HCT116 (cell line): Measurements from ENCODE around the gene ERLEC1. TPM values are rescaled to one million over a fixed set of nuclear protein-coding genes. Genes with fewer than 3 reads are reported as not detected.

ENCODE experiments used
- ATAC-seq: fragments of 200-7000 bp; cut with Tn5 transposase; 2 replicates; pipeline ENCODE4 v1.9.1; 2020; ENCODE audit warnings: mild to moderate bottlenecking, moderate library complexity
- BruUV-seq: library from RNA; stranded (reverse); fragments of 400-500 nt; replicated peaks from 2 replicates; lab custom pipeline; 2021; lab: Mats Ljungman, UMichigan
- CTCF ChIA-PET: fragments of 300-600 bp; sonication (Branson Sonifier 250); formaldehyde crosslinking; loops from one replicate; lab custom pipeline; 2021; ENCODE audit warnings: antibody characterized with exemption; lab: Charles Lee
- POLR2A ChIA-PET: fragments of 300-600, 350-600 bp; sonication (Branson Sonifier 250); formaldehyde crosslinking; loops from one replicate; lab custom pipeline; 2021; ENCODE audit warnings: antibody characterized with exemption; lab: Charles Lee
- RAD21 ChIA-PET, 2 experiments: fragments of 300-600 bp; sonication (Branson Sonifier 250); formaldehyde crosslinking; loops; one replicate each; lab custom pipeline; 2023; ENCODE audit warnings: low total read pairs in 2 of 2; ENCODE audit not compliant: uncharacterized antibody in 2 of 2, unreplicated experiment in 2 of 2, low non-redundant PET in 1 of 2; lab: Charles Lee
- DNase-seq: peaks from one replicate; pipeline ENCODE4 v3.0.0-alpha.2; 2010; ENCODE audit warnings: low read depth, low spot score
- H2AFZ ChIP-seq: fragments of 200-600 bp; shearing (Covaris generic), sonication (generic); 2 replicates; pipeline ENCODE4 v1.6.1; 2017; ENCODE audit warnings: low read depth, mixed run types, mixed read lengths, antibody characterized with exemption, low read length; ENCODE audit not compliant: poor library complexity, severe bottlenecking
- H3K27ac ChIP-seq: 2 replicates; pipeline ENCODE4 v1.5.1; 2012; ENCODE audit warnings: low read depth, low read length
- H3K27me3 ChIP-seq: fragments of 200-600 bp; sonication (generic); 2 replicates; pipeline ENCODE4 v1.6.1; 2016; ENCODE audit warnings: mixed run types, low read length, mixed read lengths; ENCODE audit not compliant: insufficient read depth
- H3K36me3 ChIP-seq, 2 experiments: fragments of 200-500 bp in 1 of 2; fragments of 200-600 bp in 1 of 2; sonication (Bioruptor generic) in 1 of 2; sonication (generic) in 1 of 2; 2 replicates each; pipeline versions ENCODE4 v1.5.1 to v1.6.1; 2014 to 2016; ENCODE audit warnings: low read length in 2 of 2, inconsistent platforms in 1 of 2, mixed read lengths in 1 of 2, mixed run types in 1 of 2; ENCODE audit not compliant: insufficient read depth in 2 of 2, control insufficient read depth in 1 of 2
- H3K4me1 ChIP-seq, 2 experiments: fragments of 200-600 bp in 1 of 2; sonication (generic) in 1 of 2; 2 replicates each; pipeline versions ENCODE4 v1.5.1 to v1.6.1; 2012 to 2017; ENCODE audit warnings: low read length in 2 of 2, inconsistent platforms in 1 of 2, mild to moderate bottlenecking in 1 of 2, mixed read lengths in 1 of 2, mixed run types in 1 of 2, moderate library complexity in 1 of 2; ENCODE audit not compliant: insufficient read depth in 2 of 2, control insufficient read depth in 1 of 2
- H3K4me2 ChIP-seq: fragments of 200-600 bp; sonication (generic); 2 replicates; pipeline ENCODE4 v1.6.1; 2017; ENCODE audit warnings: mixed run types, low read length, mixed read lengths
- H3K4me3 ChIP-seq, 2 experiments: fragments of 200-600 bp in 1 of 2; sonication (generic) in 1 of 2; replicated peaks in 1 of 2; 2 replicates each; pipeline ENCODE4 v1.5.1; 2011 to 2016; ENCODE audit warnings: low read length in 2 of 2, control low read depth in 1 of 2, low read depth in 1 of 2, mild to moderate bottlenecking in 1 of 2, mixed read lengths in 1 of 2, mixed run types in 1 of 2
- H3K79me2 ChIP-seq: fragments of 200-600 bp; sonication (generic); 2 replicates; pipeline ENCODE4 v1.6.1; 2017; ENCODE audit warnings: mild to moderate bottlenecking, mixed run types, low read length, moderate library complexity, mixed read lengths; ENCODE audit not compliant: insufficient read depth
- H3K9ac ChIP-seq: fragments of 200-600 bp; sonication (generic); 2 replicates; pipeline ENCODE4 v1.6.1; 2016; ENCODE audit warnings: low read length, mixed read lengths
- H3K9me2 ChIP-seq: fragments of 200-600 bp; sonication (generic), shearing (Covaris generic); 2 replicates; pipeline ENCODE4 v1.6.1; 2017; ENCODE audit warnings: mixed run types, mild to moderate bottlenecking, moderate library complexity; ENCODE audit not compliant: insufficient read depth
- H3K9me3 ChIP-seq, 2 experiments: fragments of 200-500 bp in 1 of 2; fragments of 200-600 bp in 1 of 2; sonication (Bioruptor generic) in 1 of 2; sonication (generic) in 1 of 2; 2 replicates each; pipeline ENCODE4 v1.6.1; 2014 to 2017; ENCODE audit warnings: low read length in 2 of 2, mixed read lengths in 2 of 2, inconsistent platforms in 1 of 2, low read depth in 1 of 2, mild to moderate bottlenecking in 1 of 2, mixed run types in 1 of 2, moderate library complexity in 1 of 2; ENCODE audit not compliant: control insufficient read depth in 1 of 2, insufficient read depth in 1 of 2
- H4K20me1 ChIP-seq: fragments of 200-600 bp; sonication (generic), shearing (Covaris generic); 2 replicates; pipeline ENCODE4 v1.6.1; 2017; ENCODE audit warnings: mixed run types, mild to moderate bottlenecking, moderate library complexity; ENCODE audit not compliant: insufficient read depth
- ATF3 ChIP-seq: IDR thresholded peaks from 2 replicates; pipeline ENCODE4 v1.6.1; 2012
- CBX3 ChIP-seq: IDR thresholded peaks from 2 replicates; pipeline ENCODE4 v1.6.1; 2012; ENCODE audit warnings: low read depth
- CEBPB ChIP-seq: IDR thresholded peaks from 2 replicates; pipeline ENCODE4 v1.6.1; 2012; ENCODE audit warnings: low read depth
- EGR1 ChIP-seq: IDR thresholded peaks from 2 replicates; pipeline ENCODE4 v1.6.1; 2012; ENCODE audit warnings: low read depth
- ELF1 ChIP-seq: IDR thresholded peaks from 2 replicates; pipeline ENCODE4 v1.6.1; 2012; ENCODE audit warnings: low read depth, borderline replicate concordance
- FOSL1 ChIP-seq: IDR thresholded peaks from 2 replicates; pipeline ENCODE4 v1.6.1; 2012; ENCODE audit warnings: low read depth
- MAX ChIP-seq: IDR thresholded peaks from 2 replicates; pipeline ENCODE4 v1.6.1; 2012
- POLR2A ChIP-seq: IDR thresholded peaks from 2 replicates; pipeline ENCODE4 v1.7.0; 2011; ENCODE audit warnings: borderline replicate concordance; ENCODE audit not compliant: insufficient read depth, insufficient read length; ENCODE audit errors: extremely low read depth
- POLR2AphosphoS5 ChIP-seq: IDR thresholded peaks from 2 replicates; pipeline ENCODE4 v1.6.1; 2011; ENCODE audit warnings: mild to moderate bottlenecking, low read depth, low read length, moderate library complexity
- REST ChIP-seq: IDR thresholded peaks from 2 replicates; pipeline ENCODE4 v1.6.1; 2012; ENCODE audit warnings: low read depth
- SIN3A ChIP-seq: IDR thresholded peaks from 2 replicates; pipeline ENCODE4 v1.6.1; 2012; ENCODE audit warnings: low read depth
- SP1 ChIP-seq: IDR thresholded peaks from 2 replicates; pipeline ENCODE4 v1.6.1; 2012; ENCODE audit warnings: low read depth
- TCF7L2 ChIP-seq: IDR thresholded peaks from 2 replicates; pipeline ENCODE4 v1.7.0; 2011; ENCODE audit warnings: borderline replicate concordance, inconsistent platforms; ENCODE audit not compliant: insufficient read depth, insufficient read length; ENCODE audit errors: extremely low read depth
- YY1 ChIP-seq: IDR thresholded peaks from 2 replicates; pipeline ENCODE4 v1.6.1; 2011; ENCODE audit warnings: low read length, low read depth, moderate library complexity, mild to moderate bottlenecking; ENCODE audit not compliant: insufficient replicate concordance; ENCODE audit errors: extremely low read depth
- ZBTB33 ChIP-seq: IDR thresholded peaks from 2 replicates; pipeline ENCODE4 v1.6.1; 2011; ENCODE audit warnings: mild to moderate bottlenecking, low read length, moderate library complexity; ENCODE audit not compliant: insufficient replicate concordance; ENCODE audit errors: extremely low read depth
- intact Hi-C: fragments of 100-400 bp; cut with micrococcal nuclease; formaldehyde crosslinking; loops from 2 replicates; pipeline ENCODE4 v1.10.0; 2022
- total RNA-seq: library from RNA; stranded (reverse); gene quantifications from one replicate; pipeline ENCODE4 v1.2.1, GENCODE V29; 2021; ENCODE audit not compliant: unreplicated experiment

The ERLEC1 gene
- total RNA-seq, 1 experiment from 2014 or later = 26.9 TPM

GRCh38 chr2:53865962-53866361 lies 79.1 kb downstream of the ERLEC1 start:
- Histone ChIP-seq H3K36me3 (peaks cover 12 to 17% of the 10 kb centered on the region in 2 experiments), H3K27ac (no peak overlapping the region), H4K20me1 (no peaks in the 10 kb centered on the region; the same call in 1 of the 2 replicates), H3K79me2 (no peaks in the 10 kb centered on the region), H3K4me2 (no peak overlapping the region), H3K4me1 (no peaks in the 10 kb centered on the region), H3K27me3 (no peaks in the 10 kb centered on the region)
- DNase-seq (no peak), ATAC-seq (no peak)
- BruUV-seq = no TSS peak
- TF ChIP-seq SP1 (no peak), REST (no peak), ELF1 (no peak), EGR1 (no peak)
- TF ChIP-seq, all 23 proteins: peak for 0
- RAD21 ChIA-PET = no interaction called here
- no peak overlapping the region for H3K9ac ChIP-seq
- intact Hi-C loops = no loop called here
- no peaks in the 10 kb centered on the region for H3K9me2 ChIP-seq
- POLR2A ChIA-PET = no interaction called here
- H2AFZ ChIP-seq = no peak overlapping the region
- no peak overlapping the region for H3K4me3 ChIP-seq
- CTCF ChIA-PET = no interaction called here
- no peaks in the 10 kb centered on the region for H3K9me3 ChIP-seq

GRCh38 chr2:53867169-53867568 lies 80.3 kb downstream of the ERLEC1 start:
- POLR2A ChIA-PET = no interaction called here
- no peak overlapping the region for H3K9ac ChIP-seq
- BruUV-seq = no TSS peak
- DNase-seq (no peak), ATAC-seq (no peak)
- H3K9me3 ChIP-seq = no peaks in the 10 kb centered on the region
- no peaks in the 10 kb centered on the region for H4K20me1 ChIP-seq
- no peak overlapping the region for H2AFZ ChIP-seq
- H3K4me2 ChIP-seq = no peak overlapping the region
- no peak overlapping the region for H3K27ac ChIP-seq
- no peaks in the 10 kb centered on the region for H3K9me2 ChIP-seq
- no peaks in the 10 kb centered on the region for H3K27me3 ChIP-seq
- H3K4me3 ChIP-seq = no peak overlapping the region
- H3K36me3 ChIP-seq = peaks cover 12 to 17% of the 10 kb centered on the region in 2 experiments
- CTCF ChIA-PET = no interaction called here
- H3K79me2 ChIP-seq = no peaks in the 10 kb centered on the region
- intact Hi-C loops = no loop called here
- no peaks in the 10 kb centered on the region for H3K4me1 ChIP-seq
- RAD21 ChIA-PET = no interaction called here
- TF ChIP-seq POLR2AphosphoS5 = no peak
- TF ChIP-seq CEBPB = no peak
- no peak for TF ChIP-seq YY1
- TF ChIP-seq EGR1 = no peak
- TF ChIP-seq TCF7L2 = no peak
- TF ChIP-seq ELF1 = no peak
- no peak for TF ChIP-seq SIN3A
- TF ChIP-seq MAX = no peak
- TF ChIP-seq ATF3 = no peak
- no peak for TF ChIP-seq POLR2A
- TF ChIP-seq CBX3 = no peak
- TF ChIP-seq FOSL1 = no peak
- TF ChIP-seq ZBTB33 = no peak
